GM18873 (cell line): ENCODE results near the gene ATP10B.

ENCODE experiments used
- ATAC-seq: cut with Tn5 transposase; IDR thresholded peaks from one replicate; pipeline ENCODE4 v1.9.1; 2021; ENCODE audit warnings: mild to moderate bottlenecking, moderate library complexity, moderate number of reproducible peaks; ENCODE audit not compliant: unreplicated experiment, low FRiP score

ATP10B gene

GRCh38 chr5:160523502-160524163, 328.4 kb downstream of the ATP10B start:
- ATAC-seq = no peak

- no peak for ATAC-seq
Observed at GRCh38 chr5:160521392-160521663, 330.7 kb downstream of the ATP10B start.

GRCh38 chr5:160520609-160521391, 331.2 kb downstream of the ATP10B start:
- no peak for ATAC-seq

GRCh38 chr5:160516696-160517530, 335.1 kb downstream of the ATP10B start:
- no peak for ATAC-seq

- ATAC-seq = no peak
Observed at GRCh38 chr5:160514866-160515265, 337.1 kb downstream of the ATP10B start.

GRCh38 chr5:160514191-160514590, 337.8 kb downstream of the ATP10B start:
- no peak for ATAC-seq

GRCh38 chr5:160513485-160513884, 338.5 kb downstream of the ATP10B start:
- ATAC-seq = no peak
